ENCODE results near the gene ITSN1. TPM values are rescaled to one million over a fixed set of nuclear protein-coding genes. Genes with fewer than 3 reads are reported as not detected.
"Not testable (repeated sequence)": the region's sequence is repeated elsewhere in the genome, so short reads cannot be mapped to it uniquely, and the experiment has no call there.

ITSN1 gene
- total RNA-seq, 2 experiments from 2014 or later, result 1.6 to 1.7 TPM

DNA sequence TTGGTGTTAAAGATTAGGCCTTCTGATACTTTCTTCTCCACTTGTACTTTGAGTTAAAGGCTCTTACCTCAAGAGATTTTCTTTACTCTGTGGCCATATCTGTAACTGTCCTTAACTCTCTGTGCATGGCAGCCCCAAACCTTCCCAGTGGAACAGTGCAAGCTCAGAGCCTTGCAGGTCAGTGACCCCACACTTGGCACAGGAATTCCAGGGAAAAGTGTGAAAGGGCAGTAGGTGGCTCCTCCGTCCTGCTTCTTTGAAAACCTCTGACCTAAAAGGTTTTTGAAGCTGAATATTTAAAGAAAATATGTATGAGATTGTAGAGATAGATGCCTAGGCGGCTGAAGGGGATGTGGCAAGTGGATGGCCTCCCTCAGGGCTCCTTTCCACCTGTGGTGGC is 26.3 kb downstream of the ITSN1 start:
- no peak overlapping the region for H3K4me3 Mint-ChIP-seq
- CTCF ChIA-PET, result interaction anchor here (0.6 kb wide), 1 partner anchor 200 kb away, joined by 3 read pairs; no protein-coding TSS in a partner anchor
- no peak for DNase-seq
- H3K36me3 Mint-ChIP-seq (ENCODE audit: low read depth), result no peaks in the 10 kb centered on the region
- H3K27me3 Mint-ChIP-seq (ENCODE audit: low read depth), result no peaks in the 10 kb centered on the region
- no peaks in the 10 kb centered on the region for H3K4me1 Mint-ChIP-seq (ENCODE audit: low read depth)
- no peak for ATAC-seq
- H3K27ac Mint-ChIP-seq, result no peak overlapping the region
- H3K9me3 Mint-ChIP-seq (ENCODE audit: insufficient read depth), result no peaks in the 10 kb centered on the region
- POLR2A ChIA-PET, result interaction anchor here (0.6 kb wide), 1 partner anchor 18 kb away, joined by 3 read pairs; no protein-coding TSS in a partner anchor

- POLR2A ChIA-PET, result no interaction called here
- no peak overlapping the region for H3K4me3 Mint-ChIP-seq
- no peak overlapping the region for H3K27ac Mint-ChIP-seq
- CTCF ChIA-PET, result interaction anchor here (0.6 kb wide), 1 partner anchor 282 kb away, joined by 3 read pairs; no protein-coding TSS in a partner anchor
- no peaks in the 10 kb centered on the region for H3K9me3 Mint-ChIP-seq (ENCODE audit: insufficient read depth)
- ATAC-seq (no peak), DNase-seq (no peak)
- H3K4me1 Mint-ChIP-seq (ENCODE audit: low read depth), result no peaks in the 10 kb centered on the region
- H3K27me3 Mint-ChIP-seq (ENCODE audit: low read depth), result no peaks in the 10 kb centered on the region
- H3K36me3 Mint-ChIP-seq (ENCODE audit: low read depth), result no peaks in the 10 kb centered on the region
These were observed 28.0 kb downstream of the ITSN1 start for GRCh38 chr21:33670076-33670978.

- no peaks in the 10 kb centered on the region for H3K36me3 Mint-ChIP-seq (ENCODE audit: low read depth)
- no peak overlapping the region for H3K4me3 Mint-ChIP-seq
- ChIA-PET CTCF (interaction anchor here (0.8 kb wide), 1 partner anchor 187 kb away, joined by 3 read pairs; no protein-coding TSS in a partner anchor), POLR2A (no interaction called here)
- H3K27me3 Mint-ChIP-seq (ENCODE audit: low read depth), result no peaks in the 10 kb centered on the region
- ATAC-seq (no peak), DNase-seq (no peak)
- no peaks in the 10 kb centered on the region for H3K4me1 Mint-ChIP-seq (ENCODE audit: low read depth)
- H3K9me3 Mint-ChIP-seq (ENCODE audit: insufficient read depth), result no peaks in the 10 kb centered on the region
- no peak overlapping the region for H3K27ac Mint-ChIP-seq
These were observed 31.2 kb downstream of the ITSN1 start for GRCh38 chr21:33673473-33673872.

DNA sequence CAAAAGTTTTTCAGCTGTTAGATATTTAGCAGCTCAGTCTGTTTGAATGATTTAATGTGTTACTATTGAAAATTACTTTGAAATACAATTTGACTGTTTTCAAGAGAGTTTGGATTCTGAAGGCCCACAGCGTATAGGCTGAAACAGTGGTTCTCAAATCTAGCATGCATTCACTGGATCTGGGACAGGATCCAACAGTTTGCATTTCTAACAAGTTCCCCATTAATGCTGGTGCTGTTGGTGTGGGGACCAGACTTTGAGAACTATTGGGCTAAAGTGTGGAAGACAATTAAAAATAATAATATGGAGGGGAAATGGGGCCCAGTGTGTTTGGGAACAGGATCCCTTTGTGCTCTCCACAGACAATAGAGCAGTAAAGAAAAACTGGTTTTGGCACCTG is 31.9 kb downstream of the ITSN1 start:
- no peaks in the 10 kb centered on the region for H3K36me3 Mint-ChIP-seq (ENCODE audit: low read depth)
- H3K4me3 Mint-ChIP-seq, result no peak overlapping the region
- no peaks in the 10 kb centered on the region for H3K9me3 Mint-ChIP-seq (ENCODE audit: insufficient read depth)
- no peaks in the 10 kb centered on the region for H3K27me3 Mint-ChIP-seq (ENCODE audit: low read depth)
- H3K4me1 Mint-ChIP-seq (ENCODE audit: low read depth), result no peaks in the 10 kb centered on the region
- ChIA-PET CTCF (no interaction called here), POLR2A (no interaction called here)
- no peak overlapping the region for H3K27ac Mint-ChIP-seq
- DNase-seq (no peak), ATAC-seq (no peak)

DNA sequence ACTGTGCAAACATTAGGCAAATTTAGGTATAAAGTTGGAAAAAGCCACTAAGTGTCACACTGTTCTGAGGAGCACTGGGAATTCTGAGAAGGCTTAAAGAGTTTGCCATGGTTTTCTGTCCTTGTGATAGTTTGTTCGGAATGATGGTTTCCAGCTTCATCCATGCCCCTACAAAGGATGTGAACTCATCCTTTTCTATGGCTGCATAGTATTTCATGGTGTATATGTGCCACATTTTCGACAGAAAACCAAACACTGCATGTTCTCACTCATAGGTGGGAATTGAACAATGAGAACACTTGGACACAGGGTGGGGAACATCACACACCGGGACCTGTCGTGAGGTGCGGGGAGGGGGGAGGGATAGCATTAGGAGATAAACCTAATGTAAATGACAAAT is 34.4 kb downstream of the ITSN1 start:
- DNase-seq; H3K36me3 Mint-ChIP-seq (ENCODE audit: low read depth); POLR2A ChIA-PET; H3K27me3 Mint-ChIP-seq (ENCODE audit: low read depth); H3K9me3 Mint-ChIP-seq (ENCODE audit: insufficient read depth); ATAC-seq; CTCF ChIA-PET; H3K27ac Mint-ChIP-seq; H3K4me1 Mint-ChIP-seq (ENCODE audit: low read depth); H3K4me3 Mint-ChIP-seq: not testable (repeated sequence)

- Mint-ChIP-seq H3K36me3 (ENCODE audit: low read depth) (no peaks in the 10 kb centered on the region), H3K9me3 (ENCODE audit: insufficient read depth) (no peaks in the 10 kb centered on the region), H3K27ac (no peak overlapping the region), H3K27me3 (ENCODE audit: low read depth) (no peaks in the 10 kb centered on the region), H3K4me1 (ENCODE audit: low read depth) (no peaks in the 10 kb centered on the region), H3K4me3 (no peak overlapping the region)
- ChIA-PET POLR2A (no interaction called here), CTCF (no interaction called here)
- ATAC-seq (no peak), DNase-seq (no peak)
These were observed 35.1 kb downstream of the ITSN1 start for GRCh38 chr21:33677450-33677849.

DNA sequence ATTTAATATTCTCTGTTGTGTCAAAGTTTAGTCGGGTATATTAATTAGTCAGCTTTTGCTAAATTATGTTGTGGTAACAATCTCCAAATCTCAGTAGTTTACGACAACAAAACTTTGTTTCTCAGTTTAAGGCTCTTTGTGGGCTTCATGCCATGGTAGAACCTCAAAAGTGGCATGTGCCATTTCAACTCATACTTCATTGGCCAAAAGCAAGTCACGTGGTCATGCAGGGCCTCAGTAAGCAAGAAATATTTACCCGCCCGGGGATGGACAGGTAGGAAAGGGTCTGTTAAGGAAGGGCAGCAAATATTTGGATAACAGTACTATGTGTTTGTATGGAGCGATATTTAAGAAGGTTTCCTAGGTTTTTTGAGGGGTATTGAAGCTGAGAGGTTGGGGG is 38.6 kb downstream of the ITSN1 start:
- Mint-ChIP-seq H3K4me1 (ENCODE audit: low read depth) (no peaks in the 10 kb centered on the region), H3K36me3 (ENCODE audit: low read depth) (no peaks in the 10 kb centered on the region), H3K9me3 (ENCODE audit: insufficient read depth) (no peaks in the 10 kb centered on the region), H3K27ac (no peak overlapping the region), H3K27me3 (ENCODE audit: low read depth) (peaks cover 16% of the 10 kb centered on the region), H3K4me3 (no peak overlapping the region)
- ATAC-seq (no peak), DNase-seq (no peak)
- POLR2A ChIA-PET, result no interaction called here
- CTCF ChIA-PET, result no interaction called here

- ChIA-PET POLR2A (no interaction called here), CTCF (no interaction called here)
- ATAC-seq (no peak), DNase-seq (no peak)
- H3K9me3 Mint-ChIP-seq (ENCODE audit: insufficient read depth), result no peaks in the 10 kb centered on the region
- no peak overlapping the region for H3K27ac Mint-ChIP-seq
- no peaks in the 10 kb centered on the region for H3K4me1 Mint-ChIP-seq (ENCODE audit: low read depth)
- peaks cover 16% of the 10 kb centered on the region for H3K27me3 Mint-ChIP-seq (ENCODE audit: low read depth)
- H3K36me3 Mint-ChIP-seq (ENCODE audit: low read depth), result no peaks in the 10 kb centered on the region
- H3K4me3 Mint-ChIP-seq, result no peak overlapping the region
These were observed 40.8 kb downstream of the ITSN1 start for GRCh38 chr21:33682992-33683627.

DNA sequence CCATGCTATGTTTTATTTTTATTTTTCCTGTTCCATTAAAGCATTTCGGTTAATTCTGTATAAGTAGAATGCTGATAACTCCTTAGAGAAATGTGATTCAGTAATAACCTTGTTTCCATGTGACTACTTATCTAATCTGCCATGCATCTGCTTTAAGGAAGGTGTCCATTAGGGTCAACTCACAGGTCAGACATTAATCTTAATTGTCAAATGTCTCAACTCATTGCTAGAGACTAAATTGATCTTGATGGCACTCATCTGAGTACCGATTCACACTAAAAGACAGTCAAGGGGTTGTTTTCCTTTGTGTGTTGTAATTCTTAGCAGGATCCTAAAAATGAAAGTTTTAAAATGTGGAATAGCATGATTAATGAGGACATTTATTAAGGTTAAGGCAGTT is 41.8 kb downstream of the ITSN1 start:
- no peak overlapping the region for H3K4me3 Mint-ChIP-seq
- H3K9me3 Mint-ChIP-seq (ENCODE audit: insufficient read depth), result no peaks in the 10 kb centered on the region
- H3K27ac Mint-ChIP-seq, result no peak overlapping the region
- DNase-seq (no peak), ATAC-seq (no peak)
- CTCF ChIA-PET, result no interaction called here
- H3K4me1 Mint-ChIP-seq (ENCODE audit: low read depth), result no peaks in the 10 kb centered on the region
- POLR2A ChIA-PET, result no interaction called here
- H3K36me3 Mint-ChIP-seq (ENCODE audit: low read depth), result no peaks in the 10 kb centered on the region
- H3K27me3 Mint-ChIP-seq (ENCODE audit: low read depth), result peaks cover 16% of the 10 kb centered on the region

- ATAC-seq, result no peak
- Mint-ChIP-seq H3K27me3 (ENCODE audit: low read depth) (peaks cover 16% of the 10 kb centered on the region), H3K27ac (no peak overlapping the region), H3K9me3 (ENCODE audit: insufficient read depth) (no peaks in the 10 kb centered on the region), H3K4me1 (ENCODE audit: low read depth) (no peaks in the 10 kb centered on the region), H3K36me3 (ENCODE audit: low read depth) (no peaks in the 10 kb centered on the region), H3K4me3 (no peak overlapping the region)
- ChIA-PET CTCF (interaction anchor here (1.2 kb wide), 1 partner anchor 26 kb away, joined by 3 read pairs; no protein-coding TSS in a partner anchor), POLR2A (no interaction called here)
- no peak for DNase-seq
These were observed 42.7 kb downstream of the ITSN1 start for GRCh38 chr21:33684923-33685560.

DNA sequence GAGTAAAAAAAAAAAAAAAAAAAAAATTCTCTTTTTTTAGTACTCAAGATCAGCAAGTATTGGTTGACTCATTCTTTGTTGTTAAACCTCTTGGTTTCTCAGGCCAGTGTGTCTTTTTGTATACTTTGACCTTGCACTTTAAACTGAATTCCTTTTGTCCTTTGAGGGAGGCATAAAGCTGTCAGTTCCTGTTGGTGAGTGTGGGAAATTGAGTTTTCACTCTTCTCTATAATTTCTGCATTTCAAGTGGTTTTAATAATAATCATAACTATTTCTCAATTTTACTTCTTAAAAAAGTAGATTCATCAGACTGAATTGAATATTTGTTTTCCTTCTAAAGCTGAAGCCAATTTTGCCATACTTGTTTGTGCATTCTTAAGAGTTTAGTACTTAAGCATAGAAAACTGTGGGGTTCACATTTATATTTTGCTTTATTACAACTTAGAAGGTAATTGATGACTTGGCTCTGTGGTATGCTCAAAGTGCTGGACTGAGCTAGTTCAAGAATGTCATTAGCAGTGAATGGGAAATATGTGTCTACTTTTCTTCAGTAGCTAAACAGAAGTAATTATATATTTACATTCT is 43.4 kb downstream of the ITSN1 start:
- ChIA-PET CTCF (interaction anchor here (1.0 to 1.2 kb wide), 2 partner anchors 25 to 80 kb away, joined by 3 read pairs; no protein-coding TSS in a partner anchor), POLR2A (no interaction called here)
- no peak for ATAC-seq
- H3K27ac Mint-ChIP-seq, result no peak overlapping the region
- H3K9me3 Mint-ChIP-seq (ENCODE audit: insufficient read depth), result no peaks in the 10 kb centered on the region
- H3K36me3 Mint-ChIP-seq (ENCODE audit: low read depth), result no peaks in the 10 kb centered on the region
- peaks cover 16% of the 10 kb centered on the region for H3K27me3 Mint-ChIP-seq (ENCODE audit: low read depth)
- H3K4me3 Mint-ChIP-seq, result no peak overlapping the region
- no peak for DNase-seq
- H3K4me1 Mint-ChIP-seq (ENCODE audit: low read depth), result no peaks in the 10 kb centered on the region
